HepG2 (cell line): ENCODE data around the gene RAPSN. TPM values are rescaled to one million over a fixed set of nuclear protein-coding genes. Genes with fewer than 3 reads are reported as not detected.

ENCODE experiments used
- CHD2 ChIP-seq: IDR thresholded peaks from 2 replicates; pipeline ENCODE4 v1.6.1; 2011; ENCODE audit warnings: low read depth, low read length, improper control_type of control experiment
- ESRRA ChIP-seq: sonication (generic); formaldehyde crosslinking; IDR thresholded peaks from 2 replicates; pipeline ENCODE4 v1.5.1; 2020; ENCODE audit warnings: mild to moderate bottlenecking, low read depth, missing genetic modification reagents
- HES4 ChIP-seq: sonication (generic); formaldehyde crosslinking; IDR thresholded peaks from 2 replicates; pipeline ENCODE4 v1.9.0; 2021; ENCODE audit warnings: mild to moderate bottlenecking, missing genetic modification reagents, borderline replicate concordance
- HNRNPH1 ChIP-seq: fragments of 200-400 bp; formaldehyde crosslinking; optimal IDR thresholded peaks from 2 replicates; pipeline ENCODE3; 2017; ENCODE audit warnings: mild to moderate bottlenecking, low read depth, low read length
- PAF1 ChIP-seq: IDR thresholded peaks from 2 replicates; pipeline ENCODE4 v1.6.1; 2016; ENCODE audit warnings: missing genetic modification reagents, missing compliant biosample characterization
- ZBTB37 ChIP-seq: sonication (generic); formaldehyde crosslinking; IDR thresholded peaks from 2 replicates; pipeline ENCODE4 v1.4.0; 2020; ENCODE audit warnings: mild to moderate bottlenecking, missing genetic modification reagents
- ZBTB40 ChIP-seq, 2 experiments: fragments of 450-650 bp in 1 of 2; sonication (generic) in 1 of 2; formaldehyde crosslinking in 1 of 2; IDR thresholded peaks; 2 replicates each; pipeline versions ENCODE4 v1.6.1 to v1.8.0; 2016 to 2022; ENCODE audit warnings: antibody characterized with exemption in 1 of 2, mild to moderate bottlenecking in 1 of 2, missing genetic modification reagents in 1 of 2
- ZBTB42 ChIP-seq: sonication (generic); formaldehyde crosslinking; IDR thresholded peaks from 2 replicates; pipeline ENCODE4 v1.5.0; 2020; ENCODE audit warnings: mild to moderate bottlenecking, missing genetic modification reagents
- ZBTB49 ChIP-seq: sonication (generic); formaldehyde crosslinking; IDR thresholded peaks from 2 replicates; pipeline ENCODE4 v1.4.0; 2020; ENCODE audit warnings: missing genetic modification reagents, borderline replicate concordance
- ZFP41 ChIP-seq: sonication (generic); formaldehyde crosslinking; IDR thresholded peaks from 2 replicates; pipeline ENCODE4 v1.4.0; 2020; ENCODE audit warnings: mild to moderate bottlenecking, missing genetic modification reagents, borderline replicate concordance
- ZNF496 ChIP-seq: sonication (generic); formaldehyde crosslinking; IDR thresholded peaks from 2 replicates; pipeline ENCODE4 v1.8.1; 2023; ENCODE audit warnings: mild to moderate bottlenecking, moderate library complexity, missing genetic modification reagents; ENCODE audit not compliant: insufficient replicate concordance
- ZNF549 ChIP-seq: sonication (generic); formaldehyde crosslinking; IDR thresholded peaks from 2 replicates; pipeline ENCODE4 v1.5.0; 2020; ENCODE audit warnings: missing genetic modification reagents
- ZNF580 ChIP-seq: IDR thresholded peaks from 2 replicates; pipeline ENCODE4 v1.6.1; 2016; ENCODE audit warnings: low read depth, borderline replicate concordance
- ZNF720 ChIP-seq: sonication (generic); formaldehyde crosslinking; IDR thresholded peaks from 2 replicates; pipeline ENCODE4 v1.4.0; 2020; ENCODE audit warnings: missing genetic modification reagents
- ZNF773 ChIP-seq: sonication (generic); formaldehyde crosslinking; IDR thresholded peaks from 2 replicates; pipeline ENCODE4 v1.4.0; 2020; ENCODE audit warnings: missing genetic modification reagents, borderline replicate concordance
- polyA plus RNA-seq, 8 experiments: library from polyadenylated mRNA; depleted of rRNA in 3 of 8; stranded (reverse) in 7 of 8; unstranded in 1 of 8; fragments of >200 nt; fragmentation: Illumina TruSeq in 4 of 8; extraction: Trizol in 4 of 8; gene quantifications; 2 replicates each; pipeline versions ENCODE4 v1.2.1 to v1.2.3, GENCODE V29; 2011 to 2016; ENCODE audit warnings: low read depth in 4 of 8, missing spikeins in 1 of 8, mixed read lengths in 1 of 8; ENCODE audit not compliant: insufficient read depth in 1 of 8
- total RNA-seq, 5 experiments: library from RNA; depleted of rRNA; stranded (reverse); fragments of >200 nt; fragmentation: Illumina TruSeq; extraction: Trizol; gene quantifications; 2 replicates each; pipeline ENCODE4 v1.2.3, GENCODE V29; 2016; ENCODE audit warnings: low read depth in 1 of 5

Gene RAPSN
- total and polyA plus RNA-seq, 2 of the 13 experiments (the other 11 are each of a cell fraction or from before 2014, with no cell fraction given), result 0.15 to 1.2 TPM

- TF ChIP-seq ZBTB40 (IDR thresholded peaks at IDR 0.05), result peak; percentile 94
- no peak; the same call in 1 of the 2 replicates for TF ChIP-seq ZBTB40 (CRISPR knock-in tag; IDR thresholded peaks at IDR 0.05)
- no peak for TF ChIP-seq PAF1
- no peak for TF ChIP-seq ZFP41
- no peak for TF ChIP-seq ZBTB49 (CRISPR knock-in tag)
- TF ChIP-seq HNRNPH1, result no peak
- peak; percentile 47; the same call in 1 of the 2 replicates for TF ChIP-seq ZNF773 (CRISPR knock-in tag)
- TF ChIP-seq HES4 (CRISPR knock-in tag), result peak; percentile 78; the same call in 1 of the 2 replicates
- 0 out of 2 replicates have a peak, but pooled peaks have one; percentile 27 for TF ChIP-seq CHD2
- TF ChIP-seq ZNF720, result no peak
- TF ChIP-seq ZNF549 (CRISPR knock-in tag), result no peak
- no peak for TF ChIP-seq ZBTB37 (CRISPR knock-in tag)
- peak; percentile 71 for TF ChIP-seq ESRRA (CRISPR knock-in tag)
- TF ChIP-seq ZNF580, result peak; percentile 87
- TF ChIP-seq ZNF496 (CRISPR knock-in tag), result no peak
- TF ChIP-seq ZBTB42 (CRISPR knock-in tag), result no peak
These were observed 41.0 kb downstream of the RAPSN start, which contains the start of gene SLC39A13 (continued) for GRCh38 chr11:47407746-47408590.
